GM23248 (cell line): ENCODE data around the gene KAZALD1.

Source experiments
- EZH2 ChIP-seq: fragments of 200-600 bp; sonication (generic); IDR thresholded peaks from 2 replicates; pipeline ENCODE4 v1.6.1; 2018; ENCODE audit warnings: antibody characterized with exemption, mild to moderate bottlenecking; ENCODE audit not compliant: insufficient read depth, poor library complexity, severe bottlenecking
- EZH2phosphoT487 ChIP-seq: fragments of 200-600 bp; sonication (generic); IDR thresholded peaks from 2 replicates; pipeline ENCODE4 v1.6.1; 2018; ENCODE audit warnings: antibody characterized with exemption, moderate library complexity, mild to moderate bottlenecking, low read depth; ENCODE audit not compliant: insufficient read depth

GRCh38 chr10:101019440-101019703 lies 42.4 kb upstream of the KAZALD1 start:
- no peak for TF ChIP-seq EZH2
- TF ChIP-seq EZH2phosphoT487 = no peak
